HEK293T (cell line): Measurements from ENCODE around the gene NETO1.

Experiments
- CTCF ChIA-PET: fragments of 350-600 bp; formaldehyde crosslinking; extraction: SDS; loops from one replicate; lab custom pipeline; 2021; ENCODE audit warnings: antibody characterized with exemption, inconsistent platforms; lab: Yijun Ruan, JAX
- POLR2A ChIA-PET: fragments of 350-600 bp; formaldehyde crosslinking; extraction: SDS; loops from one replicate; lab custom pipeline; 2020; ENCODE audit warnings: antibody characterized with exemption, inconsistent platforms; lab: Yijun Ruan, JAX
- DNase-seq: peaks from one replicate; pipeline ENCODE4 v3.0.0; 2012; ENCODE audit warnings: mixed read lengths; ENCODE audit errors: extremely low spot score
- ARNT ChIP-seq: fragments of 450-650 bp; IDR thresholded peaks from 2 replicates; pipeline ENCODE4 v1.6.1; 2017; ENCODE audit warnings: mild to moderate bottlenecking
- BHLHE40 ChIP-seq: fragments of 450-650 bp; IDR thresholded peaks from 2 replicates; pipeline ENCODE4 v1.6.1; 2016; ENCODE audit warnings: mild to moderate bottlenecking, moderate library complexity, borderline replicate concordance
- CTBP1 ChIP-seq: fragments of 450-650 bp; IDR thresholded peaks from 2 replicates; pipeline ENCODE4 v1.6.1; 2016; ENCODE audit warnings: borderline replicate concordance
- ELF4 ChIP-seq: fragments of 450-650 bp; IDR thresholded peaks from 2 replicates; pipeline ENCODE4 v1.6.1; 2017; ENCODE audit warnings: antibody characterized with exemption
- FOXA1 ChIP-seq: fragments of 450-650 bp; IDR thresholded peaks from 2 replicates; pipeline ENCODE4 v1.6.1; 2016; ENCODE audit warnings: mild to moderate bottlenecking
- FOXK2 ChIP-seq: fragments of 450-650 bp; IDR thresholded peaks from 2 replicates; pipeline ENCODE4 v1.6.1; 2016; ENCODE audit warnings: mild to moderate bottlenecking
- FOXM1 ChIP-seq: fragments of 450-650 bp; IDR thresholded peaks from 2 replicates; pipeline ENCODE4 v1.6.1; 2017; ENCODE audit warnings: mild to moderate bottlenecking, borderline replicate concordance
- HDGF ChIP-seq: fragments of 450-650 bp; IDR thresholded peaks from 2 replicates; pipeline ENCODE4 v1.6.1; 2017; ENCODE audit warnings: antibody characterized with exemption, borderline replicate concordance
- L3MBTL2 ChIP-seq: fragments of 450-650 bp; conservative IDR thresholded peaks from 2 replicates; pipeline ENCODE4 v1.6.1; 2016; ENCODE audit warnings: mild to moderate bottlenecking
- LEF1 ChIP-seq: fragments of 450-650 bp; IDR thresholded peaks from 2 replicates; pipeline ENCODE4 v1.6.1; 2017; ENCODE audit warnings: mild to moderate bottlenecking, borderline replicate concordance
- NFRKB ChIP-seq: fragments of 450-650 bp; IDR thresholded peaks from 2 replicates; pipeline ENCODE4 v1.6.1; 2016; ENCODE audit warnings: mild to moderate bottlenecking, moderate library complexity
- SP1 ChIP-seq: fragments of 450-650 bp; IDR thresholded peaks from 2 replicates; pipeline ENCODE4 v1.6.1; 2017
- SUZ12 ChIP-seq: fragments of 450-650 bp; IDR thresholded peaks from 2 replicates; pipeline ENCODE4 v1.6.1; 2016; ENCODE audit warnings: mild to moderate bottlenecking
- TARDBP ChIP-seq: fragments of 450-650 bp; IDR thresholded peaks from 2 replicates; pipeline ENCODE4 v1.6.1; 2016
- ZNF384 ChIP-seq: fragments of 450-650 bp; IDR thresholded peaks from 2 replicates; pipeline ENCODE4 v1.6.1; 2016
- TF ChIP-seq, protein P1 (sequence below): fragments of 450-650 bp; IDR thresholded peaks from 2 replicates; pipeline ENCODE4 v1.6.1; 2016

NETO1 gene

DNA sequence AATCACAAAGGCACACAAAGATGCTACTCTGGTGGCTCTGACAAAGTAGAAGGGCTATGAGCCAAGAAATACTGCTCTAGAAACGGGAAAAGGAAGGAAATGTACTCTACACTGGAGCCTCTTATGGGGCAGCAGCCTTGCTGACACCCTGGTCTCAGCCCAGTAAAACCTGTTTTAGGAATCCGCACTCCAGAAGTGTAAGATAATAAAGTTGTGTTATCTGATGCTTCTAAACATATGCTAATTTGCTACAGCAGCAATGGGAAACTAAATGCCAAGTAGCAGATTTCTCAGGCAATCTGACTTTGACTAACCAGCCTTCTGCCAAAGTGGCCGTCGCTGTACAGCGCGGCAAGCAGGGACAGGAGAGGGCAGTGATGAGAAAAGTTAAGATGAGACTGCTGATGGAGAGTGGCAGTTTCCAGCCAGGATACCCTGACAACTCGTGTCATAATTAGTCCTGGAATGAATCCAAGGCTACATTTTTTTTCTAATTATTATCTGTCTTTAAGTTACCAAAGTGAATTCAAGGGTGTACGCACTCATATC lies 99.0 kb downstream of the NETO1 start:
- TF ChIP-seq FOXM1 (no peak), SP1 (no peak), ARNT (no peak), NFRKB (no peak), TARDBP (no peak), L3MBTL2 (no peak), SUZ12 (no peak), BHLHE40 (no peak)
- TF ChIP-seq, protein P1, sequence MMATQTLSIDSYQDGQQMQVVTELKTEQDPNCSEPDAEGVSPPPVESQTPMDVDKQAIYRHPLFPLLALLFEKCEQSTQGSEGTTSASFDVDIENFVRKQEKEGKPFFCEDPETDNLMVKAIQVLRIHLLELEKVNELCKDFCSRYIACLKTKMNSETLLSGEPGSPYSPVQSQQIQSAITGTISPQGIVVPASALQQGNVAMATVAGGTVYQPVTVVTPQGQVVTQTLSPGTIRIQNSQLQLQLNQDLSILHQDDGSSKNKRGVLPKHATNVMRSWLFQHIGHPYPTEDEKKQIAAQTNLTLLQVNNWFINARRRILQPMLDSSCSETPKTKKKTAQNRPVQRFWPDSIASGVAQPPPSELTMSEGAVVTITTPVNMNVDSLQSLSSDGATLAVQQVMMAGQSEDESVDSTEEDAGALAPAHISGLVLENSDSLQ: no peak
- ChIA-PET CTCF (no interaction called here), POLR2A (no interaction called here)
- DNase-seq: no peak

DNA sequence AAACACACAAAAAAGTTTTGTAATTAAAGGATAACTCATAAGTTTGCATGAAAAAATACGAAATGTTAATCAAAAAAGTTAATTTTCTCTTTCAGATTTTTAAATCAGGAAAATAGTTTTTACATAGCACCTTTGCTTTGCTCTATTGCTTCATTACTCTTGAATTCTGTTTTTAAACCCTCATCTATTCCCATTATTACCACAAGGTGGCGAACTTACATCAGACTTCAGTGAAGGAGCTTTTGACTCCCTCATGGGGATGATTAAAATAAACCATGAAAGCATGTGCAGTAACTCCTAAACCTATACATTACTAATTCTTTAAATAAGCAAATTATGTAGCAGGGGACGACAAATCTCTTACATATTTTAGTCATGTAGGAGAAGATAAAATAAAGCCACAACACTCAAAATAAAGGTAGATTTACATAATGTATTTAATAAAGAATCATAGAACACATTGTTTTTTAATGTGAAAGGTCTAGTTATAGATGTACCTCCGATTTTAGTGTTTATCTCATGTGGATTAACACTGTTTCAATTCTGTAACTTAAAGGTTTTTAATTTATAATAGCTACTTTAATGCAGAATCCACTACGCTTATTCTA lies 105.2 kb downstream of the NETO1 start:
- CTCF ChIA-PET: interaction anchor here (0.7 kb wide), 1 partner anchor 1080 kb away, joined by 7 read pairs; no protein-coding TSS in a partner anchor

DNA sequence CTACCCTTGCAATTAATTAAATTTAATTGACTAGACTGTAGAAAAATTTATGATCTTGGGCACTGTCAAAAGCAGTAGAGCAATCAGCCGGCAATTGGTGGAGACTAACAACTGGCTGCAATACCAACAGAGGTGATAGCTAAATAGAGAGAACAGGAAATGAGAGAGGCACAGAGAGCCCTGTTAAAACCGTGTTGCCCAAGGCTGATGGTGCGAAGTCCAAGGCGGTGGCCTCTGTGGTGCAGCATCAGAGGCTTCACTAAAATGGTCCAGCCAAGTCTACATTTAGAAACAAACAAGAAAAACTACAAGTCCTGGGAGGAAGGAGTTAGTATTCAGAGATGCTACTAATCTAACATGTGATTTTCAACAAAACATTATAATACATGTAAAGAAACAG lies 115.6 kb downstream of the NETO1 start:
- no peak for TF ChIP-seq FOXM1
- TF ChIP-seq ZNF384: no peak
- TF ChIP-seq CTBP1: no peak
- no peak for TF ChIP-seq SUZ12
- TF ChIP-seq ARNT: no peak
- no peak for TF ChIP-seq BHLHE40
- TF ChIP-seq LEF1: no peak
- TF ChIP-seq ELF4: no peak
- TF ChIP-seq SP1: no peak
- no peak for TF ChIP-seq TARDBP
- ChIA-PET POLR2A (no interaction called here), CTCF (no interaction called here)
- DNase-seq: no peak

More for the DNA sequence above, 105.2 kb downstream of the NETO1 start:
- POLR2A ChIA-PET: no interaction called here
- DNase-seq: peak; percentile 8
- TF ChIP-seq NFRKB (no peak), FOXK2 (no peak), ELF4 (no peak)

DNA sequence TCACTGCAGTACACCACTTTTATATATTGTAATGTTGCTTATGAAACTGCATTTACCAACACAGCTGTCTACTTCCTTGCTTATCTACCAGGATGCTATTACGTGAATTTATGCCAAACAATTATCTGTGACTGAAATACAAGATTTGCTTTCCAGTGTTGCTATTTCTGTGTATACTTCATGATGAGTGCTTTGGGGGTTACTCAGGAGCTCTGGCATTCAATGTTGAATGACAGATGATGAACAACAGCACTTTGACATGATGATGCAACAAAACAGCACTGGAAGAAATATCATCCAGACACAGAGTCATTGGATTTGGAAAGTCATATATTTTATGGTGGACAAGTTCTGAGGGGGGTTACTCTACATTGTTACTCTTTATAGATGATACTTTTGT lies 125.8 kb downstream of the NETO1 start:
- DNase-seq: no peak
- CTCF ChIA-PET: no interaction called here
- TF ChIP-seq BHLHE40 (no peak), SUZ12 (no peak), SP1 (no peak), CTBP1 (no peak), HDGF (no peak), FOXA1 (no peak), ELF4 (no peak), NFRKB (no peak), FOXK2 (no peak), ARNT (no peak), L3MBTL2 (no peak), TARDBP (no peak), ZNF384 (no peak), LEF1 (no peak), FOXM1 (no peak)
- TF ChIP-seq, protein P1: no peak
- POLR2A ChIA-PET: no interaction called here

DNA sequence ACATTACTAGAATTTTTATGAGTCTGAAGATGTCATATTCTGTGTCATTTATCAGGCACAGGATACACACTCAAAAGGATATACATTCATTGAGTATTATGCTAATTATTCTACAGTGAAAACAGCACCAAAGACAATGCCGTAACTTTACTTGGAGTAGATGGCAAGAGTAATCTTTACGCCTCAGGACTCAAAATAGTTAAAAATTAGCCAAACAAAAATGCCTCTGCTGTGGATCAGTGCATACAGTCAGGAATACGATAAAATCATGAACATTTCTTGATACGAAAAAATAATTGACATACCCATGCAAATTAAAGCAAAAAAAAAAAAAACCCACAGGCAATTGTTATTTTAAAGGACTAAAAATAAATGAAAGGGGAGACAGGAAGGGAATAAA lies 129.7 kb downstream of the NETO1 start:
- TF ChIP-seq SP1 (no peak), L3MBTL2 (no peak), ARNT (no peak), LEF1 (no peak), CTBP1 (no peak), SUZ12 (no peak)
- TF ChIP-seq, protein P1: no peak
- ChIA-PET CTCF (no interaction called here), POLR2A (no interaction called here)
- DNase-seq: no peak

DNA sequence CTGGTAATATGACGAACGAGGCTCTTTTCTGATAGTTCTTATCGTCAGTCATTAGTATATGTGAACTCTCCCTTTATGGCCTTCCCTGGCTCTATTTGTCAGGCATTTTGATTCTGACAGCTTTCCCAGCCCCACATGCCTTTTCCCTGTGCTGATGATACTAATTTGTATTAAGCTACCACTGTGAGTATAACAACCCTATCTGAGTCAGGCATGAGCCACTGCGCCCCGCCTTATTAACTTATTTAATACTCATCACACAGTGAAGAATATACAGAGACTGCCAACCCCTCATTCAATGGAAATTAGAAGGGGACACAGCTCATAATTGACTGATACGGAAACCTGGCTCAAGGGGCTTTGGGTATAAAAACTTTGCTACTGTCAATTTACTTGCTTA lies 140.0 kb downstream of the NETO1 start:
- TF ChIP-seq NFRKB: no peak
- no peak for TF ChIP-seq CTBP1
- TF ChIP-seq FOXK2: no peak
- TF ChIP-seq FOXM1: no peak
- no peak for TF ChIP-seq FOXA1
- no peak for TF ChIP-seq L3MBTL2
- CTCF ChIA-PET: no interaction called here
- POLR2A ChIA-PET: no interaction called here
- DNase-seq: no peak

DNA sequence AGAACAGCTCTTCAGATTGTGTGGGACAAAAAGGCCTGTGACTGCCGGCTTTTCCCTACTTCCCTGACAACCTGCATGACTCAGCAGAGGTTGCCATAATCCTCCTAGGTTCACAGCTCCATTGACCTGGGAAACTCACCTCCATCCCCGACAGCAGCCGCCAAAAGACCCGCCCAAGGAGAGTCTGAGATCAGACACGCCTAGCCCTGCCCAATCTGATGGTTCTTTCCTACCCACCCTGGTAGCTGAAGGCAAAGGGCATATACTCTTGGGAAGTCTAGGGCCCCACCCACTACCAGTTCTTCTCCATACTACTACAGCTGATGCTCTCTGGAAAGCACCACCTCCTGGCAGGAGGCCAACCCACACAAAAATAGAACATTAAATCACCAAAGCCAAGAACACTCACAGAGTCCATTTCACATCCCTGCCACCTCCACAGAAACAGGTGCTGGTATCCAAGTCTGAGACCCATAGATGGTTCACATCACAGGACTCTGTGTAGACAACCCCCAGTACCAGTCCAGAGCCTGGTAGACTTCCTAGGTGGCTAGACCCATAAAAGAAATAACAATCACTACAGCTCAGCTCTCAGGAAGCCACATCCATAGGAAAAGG lies 140.6 kb downstream of the NETO1 start:
- no peak for TF ChIP-seq FOXM1
- no peak for TF ChIP-seq NFRKB
- TF ChIP-seq ELF4: no peak
- no peak for TF ChIP-seq TARDBP
- no peak for TF ChIP-seq LEF1
- no peak for TF ChIP-seq ZNF384
- CTCF ChIA-PET: no interaction called here
- POLR2A ChIA-PET: no interaction called here
- DNase-seq: no peak
